Tibial nerve (tissue), 4 donors: ENCODE data around the gene LARP1. TPM values are rescaled to one million over a fixed set of nuclear protein-coding genes. Genes with fewer than 3 reads are reported as not detected.
A peak's percentile ranks its signal among the peaks of the same experiment; 100 is the strongest.

Source experiments
- DNase-seq, 2 donors: peaks; one replicate each; pipeline ENCODE4 v3.0.0-alpha.2; 2019; ENCODE audit warnings: low spot score in 2 of 2
- H3K27ac ChIP-seq, 4 donors: fragments of 200-600 bp; sonication (generic) in 3 of 4; one replicate each; pipeline ENCODE4 v1.5.1; 2017 to 2019; ENCODE audit warnings: mild to moderate bottlenecking in 1 of 4
- H3K27me3 ChIP-seq, 2 donors: fragments of 200-600 bp; sonication (generic) in 1 of 2; one replicate each; pipeline versions ENCODE4 v1.5.1 to v1.6.0; 2017 to 2019
- H3K36me3 ChIP-seq, 3 donors: fragments of 200-600 bp; sonication (generic); one replicate each; pipeline ENCODE4 v1.5.1; 2018 to 2019
- H3K4me1 ChIP-seq, 4 donors: fragments of 200-600 bp; sonication (generic) in 3 of 4; one replicate each; pipeline ENCODE4 v1.5.1; 2017 to 2019
- H3K4me3 ChIP-seq, 4 donors: fragments of 200-600 bp; sonication (generic) in 3 of 4; one replicate each; pipeline ENCODE4 v1.5.1; 2017 to 2019; ENCODE audit warnings: mild to moderate bottlenecking in 1 of 4, moderate library complexity in 1 of 4
- H3K9me3 ChIP-seq, 4 donors: fragments of 200-600 bp; sonication (generic) in 3 of 4; one replicate each; pipeline ENCODE4 v1.5.1; 2017 to 2019
- CTCF ChIP-seq, 5 experiments: fragments of 200-600 bp in 3 of 5; fragments of 450-650 bp in 2 of 5; sonication (generic) in 3 of 5; IDR thresholded peaks; one replicate each; pipeline ENCODE4 v1.5.1; 2016 to 2019; ENCODE audit warnings: antibody characterized with exemption in 5 of 5, mild to moderate bottlenecking in 3 of 5, moderate library complexity in 2 of 5
- EP300 ChIP-seq, 2 donors: sonication (generic); formaldehyde crosslinking; IDR thresholded peaks; one replicate each; pipeline ENCODE4 v1.6.1; 2017; ENCODE audit warnings: antibody characterized with exemption in 2 of 2, mild to moderate bottlenecking in 1 of 2
- POLR2A ChIP-seq, 2 donors: fragments of 450-650 bp; IDR thresholded peaks; one replicate each; pipeline ENCODE4 v1.6.1; 2017; ENCODE audit warnings: antibody characterized with exemption in 2 of 2, mild to moderate bottlenecking in 2 of 2, moderate library complexity in 2 of 2
- WGBS, 2 donors: methylation state at CpG; one replicate each; pipeline ENCODE4 v1.1.5; 2018; 5-methylcytosine and 5-hydroxymethylcytosine counted together
- total RNA-seq, 4 donors: library from RNA; depleted of rRNA; stranded (reverse); fragments of >200 nt; gene quantifications; one replicate each; pipeline ENCODE4 v1.1.0, GENCODE V29; 2016

Gene LARP1
- total RNA-seq, 4 donors from 2014 or later = 114 to 166 (median 144) TPM

DNA sequence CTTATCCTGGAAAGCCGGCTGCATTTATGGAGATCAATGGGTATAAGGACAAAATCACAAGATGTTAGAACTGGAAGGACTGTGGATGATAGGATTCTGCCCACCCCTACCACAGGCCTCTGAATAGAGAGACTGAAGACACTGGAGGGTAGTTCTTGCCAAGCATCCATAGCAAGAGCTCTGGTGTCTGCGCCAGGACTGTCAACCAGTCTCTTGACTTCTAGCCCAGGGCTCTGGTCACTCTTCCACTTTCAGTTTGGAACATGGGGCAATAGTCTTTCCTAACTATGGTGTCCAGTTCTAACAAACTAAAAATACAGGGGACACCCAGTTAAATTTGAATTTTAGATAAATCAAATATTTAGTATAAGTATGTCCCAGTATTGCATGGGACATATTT lies 23.4 kb downstream of the LARP1 start:
- H3K4me1 ChIP-seq = peaks cover 0 to 83% (median 32%) of the 10 kb centered on the region in 4 donors

DNA sequence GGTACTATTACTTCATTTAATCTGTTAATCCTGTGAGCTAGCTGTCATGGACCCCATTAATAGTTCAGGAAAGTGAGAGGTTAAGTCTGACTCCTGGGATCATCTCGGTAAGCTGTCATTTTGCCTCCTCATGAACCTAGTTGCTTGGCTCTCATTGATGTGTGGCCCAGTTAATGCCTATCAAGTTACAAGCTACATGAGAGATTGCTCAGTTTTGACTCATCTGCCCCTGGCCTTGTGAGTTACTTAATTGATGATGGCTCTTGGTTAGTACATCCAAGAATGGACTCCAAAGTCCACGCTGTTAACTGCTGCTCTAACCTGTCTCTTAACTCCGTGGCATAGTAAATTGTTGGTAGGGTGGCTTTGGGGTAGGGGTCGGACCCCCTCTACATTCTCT lies 23.9 kb downstream of the LARP1 start:
- Histone ChIP-seq H3K27ac (no peak overlapping the region), H3K4me1 (peaks cover 0 to 83% (median 37%) of the 10 kb centered on the region in 4 donors), H3K36me3 (no peaks in the 10 kb centered on the region), H3K9me3 (no peaks in the 10 kb centered on the region), H3K27me3 (no peaks in the 10 kb centered on the region), H3K4me3 (no peak overlapping the region)
- TF ChIP-seq POLR2A (IDR thresholded peaks at IDR 0.05) (no peak), EP300 (IDR thresholded peaks at IDR 0.05) (no peak), CTCF (IDR thresholded peaks at IDR 0.05) (no peak)
- 79 to 84% methylated on average over 4 of the region's 4 CpGs for WGBS, 2 donors
- DNase-seq = no peak

More for the DNA sequence above, 23.4 kb downstream of the LARP1 start:
- H3K27ac ChIP-seq = no peak overlapping the region
- no peaks in the 10 kb centered on the region for H3K9me3 ChIP-seq
- WGBS, 2 donors = 88 to 95% methylated on average over 2 of the region's 2 CpGs
- DNase-seq = no peak
- TF ChIP-seq CTCF (IDR thresholded peaks at IDR 0.05) = no peak
- TF ChIP-seq EP300 (IDR thresholded peaks at IDR 0.05) = no peak
- no peak for TF ChIP-seq POLR2A (IDR thresholded peaks at IDR 0.05)
- H3K36me3 ChIP-seq = no peaks in the 10 kb centered on the region
- H3K4me3 ChIP-seq = no peak overlapping the region
- H3K27me3 ChIP-seq = no peaks in the 10 kb centered on the region

DNA sequence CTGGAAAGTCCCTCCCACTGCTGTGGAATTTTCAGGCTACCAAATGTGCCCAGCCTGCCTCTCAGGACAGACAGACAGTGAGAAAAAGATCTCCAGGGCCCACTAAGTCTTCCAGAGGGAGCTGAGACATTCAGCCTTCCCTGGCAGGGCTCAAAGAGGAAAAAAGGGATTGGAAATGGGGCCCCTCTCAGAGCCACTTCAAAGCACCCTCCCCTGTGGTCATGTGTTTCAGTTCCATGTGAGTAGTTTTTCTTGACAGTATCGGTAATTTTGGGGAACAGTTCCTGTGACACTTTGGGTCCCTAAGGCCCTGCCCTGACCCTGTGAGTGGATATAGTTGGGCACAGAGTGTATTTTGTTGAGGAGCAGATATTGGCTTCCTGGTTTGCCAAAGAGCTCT lies 25.0 kb downstream of the LARP1 start:
- Histone ChIP-seq H3K27ac (peak overlapping the region in 1 of 4 donors; percentile 10), H3K4me1 (peaks cover 0 to 84% (median 40%) of the 10 kb centered on the region in 4 donors)
- 56 to 77% methylated on average over 1 of the region's 1 CpG for WGBS, 2 donors

DNA sequence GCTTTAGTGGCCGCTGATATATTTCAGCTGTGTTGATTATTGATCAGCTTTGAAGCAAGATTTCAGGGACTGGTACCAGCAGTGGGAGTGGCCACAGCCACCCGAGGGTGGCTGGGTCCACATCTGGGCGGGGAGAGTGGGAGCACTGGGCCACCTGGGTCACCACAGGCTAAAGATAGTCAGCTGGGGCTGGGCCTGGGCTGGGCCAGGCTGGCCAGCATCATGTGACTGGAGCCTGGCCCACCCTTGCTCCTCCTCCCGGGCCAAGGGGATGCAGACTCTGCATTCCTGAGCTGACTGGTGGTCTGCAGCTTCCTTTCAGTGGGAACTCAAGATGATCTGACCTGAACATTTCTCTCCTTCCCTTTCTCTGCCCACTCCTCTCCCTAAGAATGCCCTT lies 27.1 kb downstream of the LARP1 start:
- TF ChIP-seq POLR2A (IDR thresholded peaks at IDR 0.05) (no peak), CTCF (IDR thresholded peaks at IDR 0.05) (no peak), EP300 (IDR thresholded peaks at IDR 0.05) (no peak)
- no peaks in the 10 kb centered on the region for H3K27me3 ChIP-seq
- 41 to 43% methylated on average over 4 of the region's 4 CpGs for WGBS, 2 donors
- no peaks in the 10 kb centered on the region for H3K36me3 ChIP-seq
- peaks cover 0 to 88% (median 54%) of the 10 kb centered on the region in 4 donors for H3K4me1 ChIP-seq
- H3K9me3 ChIP-seq = no peaks in the 10 kb centered on the region
- H3K4me3 ChIP-seq = no peak overlapping the region
- H3K27ac ChIP-seq = peak overlapping the region in 3 of 4 donors; percentile 44 to 61 (median 51)
- no peak for DNase-seq

More for the DNA sequence above, 25.0 kb downstream of the LARP1 start:
- TF ChIP-seq POLR2A (IDR thresholded peaks at IDR 0.05) (no peak), CTCF (IDR thresholded peaks at IDR 0.05) (no peak), EP300 (IDR thresholded peaks at IDR 0.05) (no peak)
- DNase-seq = no peak
- Histone ChIP-seq H3K9me3 (no peaks in the 10 kb centered on the region), H3K4me3 (no peak overlapping the region), H3K27me3 (no peaks in the 10 kb centered on the region), H3K36me3 (no peaks in the 10 kb centered on the region)

GRCh38 chr5:154782812-154783592 lies 27.8 kb downstream of the LARP1 start:
- Histone ChIP-seq H3K9me3 (no peaks in the 10 kb centered on the region), H3K4me1 (peaks cover 0 to 91% (median 59%) of the 10 kb centered on the region in 4 donors), H3K27ac (peak overlapping the region in 2 of 4 donors; percentile 51 to 73), H3K36me3 (no peaks in the 10 kb centered on the region), H3K27me3 (no peaks in the 10 kb centered on the region), H3K4me3 (no peak overlapping the region)
- 55 to 60% methylated on average over 1 of the region's 1 CpG for WGBS, 2 donors
- TF ChIP-seq EP300 (IDR thresholded peaks at IDR 0.05) = no peak
- no peak for TF ChIP-seq CTCF (IDR thresholded peaks at IDR 0.05)
- no peak for TF ChIP-seq POLR2A (IDR thresholded peaks at IDR 0.05)
- DNase-seq = no peak
